Endothelial cell (in vitro differentiated cells): ENCODE measurements around the gene TSPAN3. TPM values are rescaled to one million over a fixed set of nuclear protein-coding genes. Genes with fewer than 3 reads are reported as not detected.

ENCODE experiments used
- DNase-seq: peaks from one replicate; pipeline ENCODE4 v3.0.0; 2021; ENCODE audit warnings: low spot score
- H3K27ac Mint-ChIP-seq: one replicate; pipeline ENCODE4 v1.8.0; 2021; ENCODE audit warnings: mixed read lengths, inconsistent platforms; ENCODE audit not compliant: unreplicated experiment
- H3K27me3 Mint-ChIP-seq: one replicate; pipeline ENCODE4 v1.8.0; 2021; ENCODE audit warnings: mild to moderate bottlenecking, moderate library complexity, mixed read lengths, inconsistent platforms; ENCODE audit not compliant: unreplicated experiment
- H3K36me3 Mint-ChIP-seq: one replicate; pipeline ENCODE4 v1.8.0; 2021; ENCODE audit warnings: mild to moderate bottlenecking, low read depth, mixed read lengths, inconsistent platforms; ENCODE audit not compliant: unreplicated experiment
- H3K4me1 Mint-ChIP-seq: one replicate; pipeline ENCODE4 v1.8.0; 2021; ENCODE audit warnings: mild to moderate bottlenecking, mixed read lengths, inconsistent platforms; ENCODE audit not compliant: unreplicated experiment
- H3K4me3 Mint-ChIP-seq: one replicate; pipeline ENCODE4 v1.8.0; 2021; ENCODE audit warnings: mild to moderate bottlenecking, mixed read lengths, inconsistent platforms; ENCODE audit not compliant: unreplicated experiment
- H3K9me3 Mint-ChIP-seq: one replicate; pipeline ENCODE4 v1.8.0; 2021; ENCODE audit warnings: mixed read lengths, inconsistent platforms; ENCODE audit not compliant: unreplicated experiment
- CTCF ChIP-seq: fragments of 200-600 bp; sonication (generic); IDR thresholded peaks from one replicate; pipeline ENCODE4 v1.5.0; 2021; ENCODE audit warnings: antibody characterized with exemption; ENCODE audit not compliant: unreplicated experiment
- total RNA-seq: library from RNA; stranded (reverse); fragmentation: NEBNext Ultra II Directional; extraction: Animal tissue kit (Norgen Biotek cat#: 25700); gene quantifications from one replicate; pipeline ENCODE4 v1.2.1, GENCODE V29; 2021; ENCODE audit not compliant: unreplicated experiment

The TSPAN3 gene
- total RNA-seq, 1 donor from 2014 or later = 140 TPM

GRCh38 chr15:77058468-77058867, 12.4 kb downstream of the TSPAN3 start:
- Mint-ChIP-seq H3K27me3 (no peaks in the 10 kb centered on the region), H3K36me3 (no peaks in the 10 kb centered on the region), H3K4me1 (peaks cover 2% of the 10 kb centered on the region), H3K4me3 (no peak overlapping the region), H3K9me3 (no peaks in the 10 kb centered on the region), H3K27ac (no peak overlapping the region)
- no peak for TF ChIP-seq CTCF
- no peak for DNase-seq

- TF ChIP-seq CTCF = no peak
- no peak for DNase-seq
- no peaks in the 10 kb centered on the region for H3K27me3 Mint-ChIP-seq
- peaks cover under 1% of the 10 kb centered on the region for H3K36me3 Mint-ChIP-seq
- H3K4me3 Mint-ChIP-seq = no peak overlapping the region
- no peak overlapping the region for H3K27ac Mint-ChIP-seq
- no peaks in the 10 kb centered on the region for H3K9me3 Mint-ChIP-seq
- peaks cover 2% of the 10 kb centered on the region for H3K4me1 Mint-ChIP-seq
Observed at GRCh38 chr15:77057685-77058084, 13.2 kb downstream of the TSPAN3 start.

GRCh38 chr15:77057072-77057471, 13.8 kb downstream of the TSPAN3 start:
- peaks cover 6% of the 10 kb centered on the region for H3K36me3 Mint-ChIP-seq
- H3K27ac Mint-ChIP-seq = no peak overlapping the region
- no peak overlapping the region for H3K4me3 Mint-ChIP-seq
- TF ChIP-seq CTCF = no peak
- H3K9me3 Mint-ChIP-seq = no peaks in the 10 kb centered on the region
- DNase-seq = no peak
- no peaks in the 10 kb centered on the region for H3K27me3 Mint-ChIP-seq
- peaks cover 2% of the 10 kb centered on the region for H3K4me1 Mint-ChIP-seq

DNA sequence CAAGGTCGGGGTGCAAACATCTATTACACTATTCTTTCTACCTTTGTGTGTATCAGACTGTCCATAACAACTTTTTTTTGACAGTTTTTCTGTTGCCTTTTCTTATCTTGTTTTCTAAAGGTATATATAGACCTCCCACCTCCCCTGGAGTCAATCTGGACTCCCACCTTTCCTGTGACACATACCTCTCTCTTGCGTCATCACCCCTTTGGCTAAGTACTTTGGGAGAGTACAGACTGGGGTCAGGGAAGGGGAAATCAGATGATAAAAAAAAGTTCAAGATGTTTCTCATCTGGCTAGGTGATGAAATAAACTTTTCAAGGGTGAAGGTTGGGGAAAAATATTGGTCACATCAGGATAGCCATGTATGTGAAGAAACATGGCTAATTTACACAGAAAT, 17.2 kb downstream of the TSPAN3 start:
- Mint-ChIP-seq H3K9me3 (no peaks in the 10 kb centered on the region), H3K4me3 (no peak overlapping the region), H3K27ac (no peak overlapping the region), H3K4me1 (peaks cover 2% of the 10 kb centered on the region), H3K36me3 (peaks cover 11% of the 10 kb centered on the region), H3K27me3 (no peaks in the 10 kb centered on the region)
- TF ChIP-seq CTCF = no peak
- no peak for DNase-seq

GRCh38 chr15:77052556-77052955, 18.4 kb downstream of the TSPAN3 start:
- peaks cover 11% of the 10 kb centered on the region for H3K36me3 Mint-ChIP-seq
- no peak for DNase-seq
- H3K9me3 Mint-ChIP-seq = no peaks in the 10 kb centered on the region
- no peak overlapping the region for H3K4me3 Mint-ChIP-seq
- peaks cover 2% of the 10 kb centered on the region for H3K4me1 Mint-ChIP-seq
- no peak overlapping the region for H3K27ac Mint-ChIP-seq
- H3K27me3 Mint-ChIP-seq = no peaks in the 10 kb centered on the region
- no peak for TF ChIP-seq CTCF
